ENCODE data around the gene BCAS2. TPM values are rescaled to one million over a fixed set of nuclear protein-coding genes. Genes with fewer than 3 reads are reported as not detected.

The BCAS2 gene
- total RNA-seq, 1 donor, result 38.0 TPM

GRCh38 chr1:114607223-114607622, 25.8 kb upstream of the BCAS2 start:
- Histone ChIP-seq H3K4me2 (ENCODE audit: insufficient read depth, low read length) (no peak overlapping the region), H3K4me1 (ENCODE audit: insufficient read depth, low read length) (no peaks in the 10 kb centered on the region), H3K4me3 (ENCODE audit: insufficient read depth, low read length) (no peak overlapping the region), H3K27me3 (ENCODE audit: insufficient read depth, low read length) (no peaks in the 10 kb centered on the region), H3K79me2 (ENCODE audit: insufficient read depth, low read length) (no peaks in the 10 kb centered on the region), H2AFZ (ENCODE audit: low read length) (no peak overlapping the region), H3K27ac (ENCODE audit: low read depth, low read length) (no peak overlapping the region), H3K36me3 (ENCODE audit: insufficient read depth, low read length) (no peaks in the 10 kb centered on the region), H4K20me1 (ENCODE audit: insufficient read depth, low read length) (no peaks in the 10 kb centered on the region), H3K9me3 (ENCODE audit: low read depth, low read length) (no peaks in the 10 kb centered on the region)
- TF ChIP-seq CTCF (IDR thresholded peaks at IDR 0.05; ENCODE audit: extremely low read depth, low read depth, low read length), result no peak
- DNase-seq (ENCODE audit: insufficient read length, low spot score, missing footprints), result no peak

- Histone ChIP-seq H3K4me2 (ENCODE audit: insufficient read depth, low read length) (no peak overlapping the region), H3K27ac (ENCODE audit: low read depth, low read length) (no peak overlapping the region), H3K4me1 (ENCODE audit: insufficient read depth, low read length) (no peaks in the 10 kb centered on the region), H3K27me3 (ENCODE audit: insufficient read depth, low read length) (no peaks in the 10 kb centered on the region), H3K4me3 (ENCODE audit: insufficient read depth, low read length) (no peak overlapping the region), H2AFZ (ENCODE audit: low read length) (no peak overlapping the region), H4K20me1 (ENCODE audit: insufficient read depth, low read length) (no peaks in the 10 kb centered on the region), H3K9me3 (ENCODE audit: low read depth, low read length) (no peaks in the 10 kb centered on the region), H3K79me2 (ENCODE audit: insufficient read depth, low read length) (no peaks in the 10 kb centered on the region), H3K36me3 (ENCODE audit: insufficient read depth, low read length) (peaks cover 11% of the 10 kb centered on the region)
- peak; percentile 65 for DNase-seq (ENCODE audit: insufficient read length, low spot score, missing footprints)
- no peak for TF ChIP-seq CTCF (IDR thresholded peaks at IDR 0.05; ENCODE audit: extremely low read depth, low read depth, low read length)
Observed at GRCh38 chr1:114597949-114598348, 16.5 kb upstream of the BCAS2 start.

- Histone ChIP-seq H3K4me1 (ENCODE audit: insufficient read depth, low read length) (no peaks in the 10 kb centered on the region), H3K27me3 (ENCODE audit: insufficient read depth, low read length) (no peaks in the 10 kb centered on the region), H3K4me2 (ENCODE audit: insufficient read depth, low read length) (no peak overlapping the region), H3K36me3 (ENCODE audit: insufficient read depth, low read length) (peaks cover 9% of the 10 kb centered on the region), H3K4me3 (ENCODE audit: insufficient read depth, low read length) (no peak overlapping the region), H4K20me1 (ENCODE audit: insufficient read depth, low read length) (no peaks in the 10 kb centered on the region), H3K79me2 (ENCODE audit: insufficient read depth, low read length) (no peaks in the 10 kb centered on the region), H3K9me3 (ENCODE audit: low read depth, low read length) (no peaks in the 10 kb centered on the region), H3K27ac (ENCODE audit: low read depth, low read length) (no peak overlapping the region), H2AFZ (ENCODE audit: low read length) (no peak overlapping the region)
- DNase-seq (ENCODE audit: insufficient read length, low spot score, missing footprints), result no peak
- TF ChIP-seq CTCF (IDR thresholded peaks at IDR 0.05; ENCODE audit: extremely low read depth, low read depth, low read length), result no peak
Observed at GRCh38 chr1:114595602-114596001, 14.2 kb upstream of the BCAS2 start.

GRCh38 chr1:114594046-114594445, 12.6 kb upstream of the BCAS2 start:
- Histone ChIP-seq H3K27me3 (ENCODE audit: insufficient read depth, low read length) (no peaks in the 10 kb centered on the region), H3K4me2 (ENCODE audit: insufficient read depth, low read length) (no peak overlapping the region), H3K4me3 (ENCODE audit: insufficient read depth, low read length) (no peak overlapping the region), H3K27ac (ENCODE audit: low read depth, low read length) (no peak overlapping the region), H4K20me1 (ENCODE audit: insufficient read depth, low read length) (no peaks in the 10 kb centered on the region), H3K36me3 (ENCODE audit: insufficient read depth, low read length) (peaks cover under 1% of the 10 kb centered on the region), H3K79me2 (ENCODE audit: insufficient read depth, low read length) (no peaks in the 10 kb centered on the region), H2AFZ (ENCODE audit: low read length) (no peak overlapping the region), H3K4me1 (ENCODE audit: insufficient read depth, low read length) (no peaks in the 10 kb centered on the region), H3K9me3 (ENCODE audit: low read depth, low read length) (no peaks in the 10 kb centered on the region)
- no peak for DNase-seq (ENCODE audit: insufficient read length, low spot score, missing footprints)
- TF ChIP-seq CTCF (IDR thresholded peaks at IDR 0.05; ENCODE audit: extremely low read depth, low read depth, low read length), result no peak
